ENCODE results near the gene SART1.

DNA sequence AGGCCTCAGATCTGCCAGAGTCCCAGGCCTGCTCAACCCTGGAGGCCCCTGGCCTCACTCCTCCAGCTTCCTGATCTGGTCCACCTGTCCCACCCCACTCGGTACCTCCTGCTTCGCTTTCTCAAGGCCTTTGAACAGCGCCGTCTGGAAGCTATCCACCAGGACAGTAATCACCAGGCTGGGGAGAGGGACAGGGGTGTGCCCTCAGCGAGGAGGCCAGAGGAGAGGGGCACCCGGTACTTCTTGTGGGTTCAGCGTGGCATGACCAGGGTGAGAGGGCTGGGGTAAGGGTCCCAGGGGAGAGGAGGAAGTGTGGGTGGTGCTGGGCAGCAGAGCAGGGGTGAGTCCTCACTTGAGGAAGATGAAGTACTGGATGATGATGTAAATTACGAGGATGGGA, 58.7 kb downstream of the SART1 start:
- TF ChIP-seq CTCF (IDR thresholded peaks at IDR 0.05; ENCODE audit: low read length), result no peak
- no peak for TF ChIP-seq EZH2 (IDR thresholded peaks at IDR 0.05; ENCODE audit: borderline replicate concordance, low read length)

Measured in OCI-LY1 (cell line).